IMR-90 (cell line): ENCODE data around the gene CKAP2L. TPM values are rescaled to one million over a fixed set of nuclear protein-coding genes. Genes with fewer than 3 reads are reported as not detected.

Source experiments
- ATAC-seq: fragments of 200-7000 bp; cut with Tn5 transposase; 2 replicates; pipeline ENCODE4 v1.9.1; 2020; ENCODE audit warnings: low read depth, mild to moderate bottlenecking, moderate library complexity
- BruUV-seq: library from RNA; stranded (reverse); fragments of 400-500 nt; replicated peaks from 2 replicates; lab custom pipeline; 2021; lab: Mats Ljungman, UMichigan
- CTCF ChIA-PET: fragments of 300-600 bp; formaldehyde crosslinking; extraction: SDS; loops from one replicate; lab custom pipeline; 2021; ENCODE audit warnings: antibody characterized with exemption; lab: Yijun Ruan, JAX
- POLR2A ChIA-PET: fragments of 300-600 bp; sonication (Branson Sonifier 250); formaldehyde crosslinking; loops from one replicate; lab custom pipeline; 2022; ENCODE audit warnings: antibody characterized with exemption; ENCODE audit not compliant: unreplicated experiment; lab: Charles Lee
- DNase-seq: peaks from one replicate; pipeline ENCODE4 v3.0.0; 2013
- H2AFZ ChIP-seq: replicated peaks from 2 replicates; pipeline ENCODE3; 2013; ENCODE audit warnings: low read length, mild to moderate bottlenecking; ENCODE audit not compliant: poor library complexity
- H2AK5ac ChIP-seq: 2 replicates; pipeline ENCODE4 v1.6.1; 2013; ENCODE audit warnings: low read depth, low read length, inconsistent platforms
- H2AK9ac ChIP-seq: replicated peaks from 2 replicates; pipeline ENCODE3; 2013; ENCODE audit warnings: mild to moderate bottlenecking, low read depth, low read length, moderate library complexity; ENCODE audit not compliant: poor library complexity
- H2BK120ac ChIP-seq: 2 replicates; pipeline ENCODE4 v1.6.1; 2013; ENCODE audit warnings: low read depth, low read length, inconsistent platforms
- H2BK15ac ChIP-seq: 3 replicates; pipeline ENCODE4 v1.6.1; 2013; ENCODE audit warnings: low read depth, low read length, inconsistent platforms
- H2BK20ac ChIP-seq: 2 replicates; pipeline ENCODE4 v1.6.1; 2013; ENCODE audit warnings: low read depth, mild to moderate bottlenecking, inconsistent platforms, low read length, moderate library complexity
- H2BK5ac ChIP-seq: 2 replicates; pipeline ENCODE4 v1.6.1; 2013; ENCODE audit warnings: mild to moderate bottlenecking, low read depth, low read length, inconsistent platforms; ENCODE audit not compliant: poor library complexity, severe bottlenecking
- H3K14ac ChIP-seq: replicated peaks from 2 replicates; pipeline ENCODE4 v1.6.1; 2013; ENCODE audit warnings: low read depth, low read length, inconsistent platforms
- H3K18ac ChIP-seq: 2 replicates; pipeline ENCODE4 v1.6.1; 2013; ENCODE audit warnings: low read depth, low read length, control low read depth
- H3K23ac ChIP-seq: 2 replicates; pipeline ENCODE4 v1.6.1; 2013; ENCODE audit warnings: low read depth, low read length, inconsistent platforms
- H3K27ac ChIP-seq: 2 replicates; pipeline ENCODE4 v1.5.1; 2013; ENCODE audit warnings: mild to moderate bottlenecking, control low read depth, low read length; ENCODE audit not compliant: insufficient read depth
- H3K27me3 ChIP-seq: 2 replicates; pipeline ENCODE4 v1.6.1; 2013; ENCODE audit warnings: low read length; ENCODE audit not compliant: control insufficient read depth, insufficient read depth
- H3K36me3 ChIP-seq: 2 replicates; pipeline ENCODE4 v1.6.1; 2013; ENCODE audit warnings: low read length, mixed read lengths; ENCODE audit not compliant: control insufficient read depth, insufficient read depth
- H3K4ac ChIP-seq: 2 replicates; pipeline ENCODE4 v1.6.1; 2013; ENCODE audit warnings: low read depth, low read length, inconsistent platforms
- H3K4me1 ChIP-seq: 2 replicates; pipeline ENCODE4 v1.6.1; 2013; ENCODE audit warnings: low read length, mixed read lengths; ENCODE audit not compliant: control insufficient read depth, insufficient read depth
- H3K4me2 ChIP-seq: 2 replicates; pipeline ENCODE4 v1.6.1; 2013; ENCODE audit warnings: low read depth, mild to moderate bottlenecking, control low read depth, low read length, moderate library complexity
- H3K4me3 ChIP-seq: 2 replicates; pipeline ENCODE4 v1.5.1; 2013; ENCODE audit warnings: low read depth, mild to moderate bottlenecking, control low read depth, low read length, moderate library complexity; ENCODE audit not compliant: insufficient read depth
- H3K56ac ChIP-seq: 2 replicates; pipeline ENCODE4 v1.6.1; 2013; ENCODE audit warnings: low read length, inconsistent platforms; ENCODE audit not compliant: insufficient read depth; ENCODE audit errors: extremely low read depth
- H3K79me1 ChIP-seq, 2 experiments: 2 replicates each; pipeline ENCODE4 v1.6.1; 2013; ENCODE audit warnings: low read length in 2 of 2, inconsistent platforms in 1 of 2, low read depth in 1 of 2
- H3K9ac ChIP-seq: 2 replicates; pipeline ENCODE4 v1.6.1; 2013; ENCODE audit warnings: low read depth, low read length, control low read depth
- H3K9me1 ChIP-seq: 2 replicates; pipeline ENCODE4 v1.6.1; 2013; ENCODE audit warnings: low read length, inconsistent platforms; ENCODE audit not compliant: insufficient read depth
- H3K9me3 ChIP-seq: 2 replicates; pipeline ENCODE4 v1.6.1; 2013; ENCODE audit warnings: low read length; ENCODE audit not compliant: control insufficient read depth, insufficient read depth
- H4K20me1 ChIP-seq: 2 replicates; pipeline ENCODE4 v1.6.1; 2013; ENCODE audit warnings: low read length, inconsistent platforms; ENCODE audit not compliant: insufficient read depth
- H4K5ac ChIP-seq: 2 replicates; pipeline ENCODE4 v1.6.1; 2013; ENCODE audit warnings: mild to moderate bottlenecking, low read depth, low read length, control low read depth
- H4K8ac ChIP-seq, 2 experiments: 2 replicates each; pipeline ENCODE4 v1.6.1; 2013; ENCODE audit warnings: low read depth in 2 of 2, low read length in 2 of 2, control low read depth in 1 of 2, inconsistent platforms in 1 of 2
- H4K91ac ChIP-seq: 2 replicates; pipeline ENCODE4 v1.6.1; 2013; ENCODE audit warnings: low read depth, low read length, inconsistent platforms; ENCODE audit not compliant: insufficient read depth
- BHLHE40 ChIP-seq: fragments of 150-350 bp; IDR thresholded peaks from 2 replicates; pipeline ENCODE4 v1.6.1; 2016; ENCODE audit warnings: mild to moderate bottlenecking, low read depth, low read length
- CEBPB ChIP-seq: IDR thresholded peaks from 2 replicates; pipeline ENCODE4 v1.6.1; 2012; ENCODE audit warnings: low read depth, low read length, improper control_type of control experiment
- CHD1 ChIP-seq: IDR thresholded peaks from 2 replicates; pipeline ENCODE4 v1.6.1; 2012; ENCODE audit warnings: low read depth, low read length, improper control_type of control experiment
- CTCF ChIP-seq: conservative IDR thresholded peaks from 2 replicates; pipeline ENCODE4 v1.5.1; 2012; ENCODE audit warnings: mild to moderate bottlenecking, low read depth, low read length, improper control_type of control experiment
- ELK1 ChIP-seq: fragments of 150-350 bp; IDR thresholded peaks from 2 replicates; pipeline ENCODE4 v1.6.1; 2016; ENCODE audit warnings: low read depth, mild to moderate bottlenecking, low read length, moderate library complexity, borderline replicate concordance
- FOS ChIP-seq: fragments of 150-350 bp; IDR thresholded peaks from 2 replicates; pipeline ENCODE4 v1.6.1; 2016; ENCODE audit warnings: low read depth, low read length
- MAFK ChIP-seq: IDR thresholded peaks from 2 replicates; pipeline ENCODE4 v1.6.1; 2012; ENCODE audit warnings: low read depth, low read length, improper control_type of control experiment
- MAZ ChIP-seq: IDR thresholded peaks from 2 replicates; pipeline ENCODE4 v1.6.1; 2012; ENCODE audit warnings: low read depth, mild to moderate bottlenecking, low read length, improper control_type of control experiment, moderate library complexity, borderline replicate concordance
- NFE2L2 ChIP-seq: fragments of 150-350 bp; IDR thresholded peaks from 2 replicates; pipeline ENCODE4 v1.6.1; 2016; ENCODE audit warnings: low read depth, mild to moderate bottlenecking, low read length
- RAD21 ChIP-seq: IDR thresholded peaks from 2 replicates; pipeline ENCODE4 v1.6.1; 2012; ENCODE audit warnings: low read length, improper control_type of control experiment
- RCOR1 ChIP-seq: IDR thresholded peaks from 2 replicates; pipeline ENCODE4 v1.6.1; 2012; ENCODE audit warnings: mild to moderate bottlenecking, low read length, improper control_type of control experiment; ENCODE audit not compliant: insufficient replicate concordance
- RFX5 ChIP-seq: IDR thresholded peaks from 2 replicates; pipeline ENCODE4 v1.8.0; 2012; ENCODE audit warnings: low read depth, mild to moderate bottlenecking, low read length, moderate library complexity
- WGBS, 2 experiments: methylation state at CpG; one replicate each; pipeline versions ENCODE4 v1.1.5 to v1.1.7; 2013; ENCODE audit warnings: missing lambda C conversion rate in 2 of 2; ENCODE audit not compliant: insufficient read length in 1 of 2; ENCODE audit errors: extremely low coverage in 2 of 2; 5-methylcytosine and 5-hydroxymethylcytosine counted together
- dilution Hi-C: fragments of 300-500 bp; cut with HindIII; formaldehyde crosslinking; loops from one replicate; pipeline ENCODE4 v1.14.3; 2018; ENCODE audit warnings: low sequenced_read_pairs; ENCODE audit not compliant: unreplicated experiment
- in situ Hi-C: fragments of 300-500 bp; cut with MboI; formaldehyde crosslinking; loops from 3 replicates; pipeline ENCODE4 v1.14.3; 2019; ENCODE audit warnings: low sequenced_read_pairs, inconsistent platforms, mixed read lengths
- intact Hi-C: fragments of 100-400 bp; cut with micrococcal nuclease; formaldehyde crosslinking; loops from 2 replicates; pipeline ENCODE4 v1.10.0; 2022
- polyA plus RNA-seq, 3 experiments: library from polyadenylated mRNA; depleted of rRNA; stranded (reverse); fragments of >200 nt; gene quantifications; 2 replicates each; pipeline ENCODE4 v1.2.3, GENCODE V29; 2012; ENCODE audit warnings: low replicate concordance in 1 of 3
- total RNA-seq: library from RNA; depleted of rRNA; stranded (reverse); fragments of >200 nt; gene quantifications from 2 replicates; pipeline ENCODE4 v1.2.3, GENCODE V29; 2012
- TF ChIP-seq, protein P1 (sequence below): fragments of 150-350 bp; IDR thresholded peaks from 2 replicates; pipeline ENCODE4 v1.6.1; 2017; ENCODE audit warnings: mild to moderate bottlenecking, antibody characterized with exemption, low read length, low read depth

The CKAP2L gene
- total and polyA plus RNA-seq, 2 of the 4 experiments (the other 2 are of a cell fraction), result 6.4 to 9.9 TPM

DNA sequence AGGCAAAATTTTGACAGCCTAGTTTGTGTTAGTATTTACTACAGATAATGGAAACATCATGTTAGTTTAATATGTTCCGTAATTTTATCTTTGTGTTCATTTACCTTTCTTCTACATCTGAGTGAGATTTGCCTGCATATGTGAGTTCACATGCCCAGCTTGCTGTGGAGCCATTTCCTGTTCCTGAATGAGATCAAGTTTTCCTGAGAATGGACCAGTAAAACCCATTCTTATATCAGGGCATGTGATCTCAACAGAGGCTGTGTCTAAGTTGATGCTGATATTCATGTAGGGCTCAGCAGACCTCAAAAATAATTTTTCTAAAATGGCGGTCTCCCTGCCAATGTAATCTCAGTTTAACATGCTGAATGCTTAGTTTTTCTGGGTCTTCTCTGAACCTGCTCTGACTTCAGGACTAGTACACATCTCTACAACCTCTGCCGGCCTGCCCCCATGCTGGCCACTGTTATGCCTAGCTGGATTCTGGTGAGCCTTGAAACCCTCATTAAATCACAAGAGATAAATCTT, 18.8 kb upstream of the CKAP2L start:
- Histone ChIP-seq H3K4me1 (no peaks in the 10 kb centered on the region), H2BK5ac (no peak overlapping the region), H3K4ac (no peak overlapping the region), H2BK15ac (no peak overlapping the region), H3K79me1 (no peaks in the 10 kb centered on the region), H3K56ac (no peak overlapping the region), H4K8ac (no peak overlapping the region), H3K27me3 (no peaks in the 10 kb centered on the region), H3K23ac (no peak overlapping the region), H2AK9ac (no peak overlapping the region), H2BK120ac (no peak overlapping the region), H2AK5ac (no peak overlapping the region), H4K5ac (no peak overlapping the region), H3K4me3 (no peak overlapping the region), H3K36me3 (no peaks in the 10 kb centered on the region), H2BK20ac (no peak overlapping the region), H3K14ac (no peak overlapping the region), H3K9me3 (no peaks in the 10 kb centered on the region), H3K4me2 (no peak overlapping the region), H3K27ac (no peak overlapping the region), H4K91ac (no peak overlapping the region), H3K9me1 (no peaks in the 10 kb centered on the region), H3K18ac (no peak overlapping the region), H4K20me1 (no peaks in the 10 kb centered on the region), H2AFZ (no peak overlapping the region), H3K9ac (no peak overlapping the region)
- dilution Hi-C loops, result no loop called here
- WGBS, 2 experiments, result no CpG with 5 or more reads among the region's 3 CpGs
- no TSS peak for BruUV-seq
- DNase-seq (no peak), ATAC-seq (no peak)
- CTCF ChIA-PET, result interaction anchor here (1.0 to 1.2 kb wide), 2 partner anchors 10 to 102 kb away, joined by 3 to 6 read pairs; no protein-coding TSS in a partner anchor
- POLR2A ChIA-PET, result no interaction called here
- in situ Hi-C loops, result no loop called here
- TF ChIP-seq ELK1 (no peak), MAZ (no peak), RAD21 (no peak), CHD1 (no peak), FOS (no peak), CTCF (no peak), NFE2L2 (no peak), CEBPB (no peak), MAFK (no peak), RCOR1 (no peak), RFX5 (no peak), BHLHE40 (no peak)
- TF ChIP-seq, protein P1, sequence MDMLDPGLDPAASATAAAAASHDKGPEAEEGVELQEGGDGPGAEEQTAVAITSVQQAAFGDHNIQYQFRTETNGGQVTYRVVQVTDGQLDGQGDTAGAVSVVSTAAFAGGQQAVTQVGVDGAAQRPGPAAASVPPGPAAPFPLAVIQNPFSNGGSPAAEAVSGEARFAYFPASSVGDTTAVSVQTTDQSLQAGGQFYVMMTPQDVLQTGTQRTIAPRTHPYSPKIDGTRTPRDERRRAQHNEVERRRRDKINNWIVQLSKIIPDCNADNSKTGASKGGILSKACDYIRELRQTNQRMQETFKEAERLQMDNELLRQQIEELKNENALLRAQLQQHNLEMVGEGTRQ, result no peak
- intact Hi-C loops, result no loop called here
